Eye (tissue), 1 donor: Measurements from ENCODE around the gene SNRNP25.
A peak's percentile ranks its signal among the peaks of the same experiment; 100 is the strongest.
"Not testable (repeated sequence)": the region's sequence is repeated elsewhere in the genome, so short reads cannot be mapped to it uniquely, and the experiment has no call there.

ENCODE experiments used
- DNase-seq: peaks from one replicate; pipeline ENCODE4 v3.0.0-alpha.2; 2015

The SNRNP25 gene

GRCh38 chr16:53346-54236 lies at the start of gene SNRNP25, which contains the start of gene POLR3K:
Gene SNRNP25, plus strand, starts transcription at chr16:53828. Its CDS starts 189 bp downstream, at chr16:54017.
Gene POLR3K, minus strand, starts transcription at chr16:53608. Its CDS starts 22 bp downstream, at chr16:53586.
- peak; percentile 98 for DNase-seq

DNA sequence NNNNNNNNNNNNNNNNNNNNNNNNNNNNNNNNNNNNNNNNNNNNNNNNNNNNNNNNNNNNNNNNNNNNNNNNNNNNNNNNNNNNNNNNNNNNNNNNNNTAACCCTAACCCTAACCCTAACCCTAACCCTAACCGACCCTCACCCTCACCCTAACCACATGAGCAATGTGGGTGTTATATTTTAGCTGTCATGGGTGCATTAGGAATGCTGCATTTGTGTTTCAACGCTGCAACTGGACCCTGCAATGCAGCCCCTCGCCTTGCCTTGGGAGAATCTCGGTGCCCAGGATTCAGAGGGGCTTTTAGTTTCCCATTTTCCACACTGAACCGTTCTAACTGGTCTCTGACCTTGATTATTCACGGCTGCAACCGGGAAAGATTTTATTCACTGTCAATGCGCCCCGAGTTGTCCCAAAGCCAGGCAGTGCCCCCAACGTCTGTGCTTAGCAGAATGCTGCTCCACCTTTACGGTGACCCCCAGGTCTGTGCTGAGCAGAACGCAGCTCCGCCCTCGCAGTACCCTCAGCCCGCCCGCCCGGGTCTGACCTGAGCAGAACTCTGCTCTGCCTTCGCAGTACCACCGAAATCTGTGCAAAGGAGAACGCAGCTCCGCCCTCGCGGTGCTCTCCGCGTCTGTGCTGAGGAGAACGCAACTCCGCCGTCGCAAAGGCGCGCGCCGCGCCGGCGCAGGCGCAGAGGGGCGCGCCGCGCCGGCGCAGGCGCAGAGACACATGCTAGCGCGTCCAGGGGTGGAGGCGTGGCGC lies 43.5 kb upstream of the SNRNP25 start:
- peak; percentile 32 for DNase-seq

DNA sequence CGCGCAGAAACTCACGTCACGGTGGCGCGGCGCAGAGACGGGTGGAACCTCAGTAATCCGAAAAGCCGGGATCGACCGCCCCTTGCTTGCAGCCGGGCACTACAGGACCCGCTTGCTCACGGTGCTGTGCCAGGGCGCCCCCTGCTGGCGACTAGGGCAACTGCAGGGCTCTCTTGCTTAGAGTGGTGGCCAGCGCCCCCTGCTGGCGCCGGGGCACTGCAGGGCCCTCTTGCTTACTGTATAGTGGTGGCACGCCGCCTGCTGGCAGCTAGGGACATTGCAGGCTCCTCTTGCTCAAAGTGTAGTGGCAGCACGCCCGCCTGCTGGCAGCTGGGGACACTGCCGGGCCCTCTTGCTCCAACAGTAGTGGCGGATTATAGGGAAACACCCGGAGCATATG lies 42.9 kb upstream of the SNRNP25 start:
- not testable (repeated sequence) for DNase-seq

DNA sequence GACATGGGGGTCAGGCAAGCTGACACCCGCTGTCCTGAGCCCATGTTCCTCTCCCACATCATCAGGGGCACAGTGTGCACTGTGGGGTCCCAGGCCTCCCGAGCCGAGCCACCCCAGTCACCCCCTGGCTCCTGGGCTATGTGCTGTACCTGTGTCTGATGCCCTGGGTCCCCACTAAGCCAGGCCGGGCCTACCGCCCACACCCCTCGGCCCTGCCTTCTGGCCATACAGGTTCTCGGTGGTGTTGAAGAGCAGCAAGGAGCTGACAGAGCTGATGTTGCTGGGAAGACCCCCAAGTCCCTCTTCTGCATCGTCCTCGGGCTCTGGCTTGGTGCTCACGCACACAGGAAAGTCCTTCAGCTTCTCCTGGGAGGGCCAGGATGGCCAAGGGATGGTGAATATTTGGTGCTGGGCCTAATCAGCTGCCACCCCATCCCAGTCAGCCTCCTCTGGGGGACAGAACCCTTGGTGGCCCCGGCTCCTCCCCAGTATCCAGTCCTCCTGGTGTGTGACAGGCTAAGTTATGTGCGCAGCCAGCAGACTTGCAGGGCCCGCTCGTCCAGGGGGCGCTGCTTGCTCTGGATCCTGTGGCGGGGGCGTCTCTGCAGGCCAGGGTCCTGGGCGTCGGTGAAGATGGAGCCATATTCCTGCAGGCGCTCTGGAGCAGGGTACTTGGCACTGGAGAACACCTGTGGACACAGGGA lies 36.4 kb upstream of the SNRNP25 start:
- not testable (repeated sequence) for DNase-seq

GRCh38 chr16:20886-21285 lies 32.7 kb upstream of the SNRNP25 start:
- DNase-seq, result not testable (repeated sequence)

- not testable (repeated sequence) for DNase-seq
Measured at GRCh38 chr16:24151-24550, 29.5 kb upstream of the SNRNP25 start.

DNA sequence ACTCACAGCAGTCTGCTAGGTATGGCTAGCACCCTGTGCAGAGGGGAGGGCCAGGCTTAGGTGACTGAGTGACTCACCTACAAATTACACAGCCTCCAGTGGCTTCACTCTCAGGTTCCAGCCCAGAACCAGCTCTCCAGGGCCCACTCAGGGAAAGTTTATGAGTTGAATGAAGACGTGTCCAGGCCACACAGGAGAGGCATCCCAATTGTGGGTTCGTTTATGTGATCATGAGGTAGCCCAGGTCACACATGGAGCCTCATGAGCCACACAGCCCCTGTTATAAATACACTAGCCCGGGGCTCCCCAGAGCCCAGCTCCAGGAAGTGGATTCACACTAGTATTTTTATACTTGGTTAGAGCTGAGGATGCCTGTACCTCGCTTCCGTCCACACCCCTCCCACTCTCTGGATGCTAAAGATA lies 27.7 kb upstream of the SNRNP25 start:
- not testable (repeated sequence) for DNase-seq

- not testable (repeated sequence) for DNase-seq
Measured at GRCh38 chr16:30627-31026, 23.0 kb upstream of the SNRNP25 start.

DNA sequence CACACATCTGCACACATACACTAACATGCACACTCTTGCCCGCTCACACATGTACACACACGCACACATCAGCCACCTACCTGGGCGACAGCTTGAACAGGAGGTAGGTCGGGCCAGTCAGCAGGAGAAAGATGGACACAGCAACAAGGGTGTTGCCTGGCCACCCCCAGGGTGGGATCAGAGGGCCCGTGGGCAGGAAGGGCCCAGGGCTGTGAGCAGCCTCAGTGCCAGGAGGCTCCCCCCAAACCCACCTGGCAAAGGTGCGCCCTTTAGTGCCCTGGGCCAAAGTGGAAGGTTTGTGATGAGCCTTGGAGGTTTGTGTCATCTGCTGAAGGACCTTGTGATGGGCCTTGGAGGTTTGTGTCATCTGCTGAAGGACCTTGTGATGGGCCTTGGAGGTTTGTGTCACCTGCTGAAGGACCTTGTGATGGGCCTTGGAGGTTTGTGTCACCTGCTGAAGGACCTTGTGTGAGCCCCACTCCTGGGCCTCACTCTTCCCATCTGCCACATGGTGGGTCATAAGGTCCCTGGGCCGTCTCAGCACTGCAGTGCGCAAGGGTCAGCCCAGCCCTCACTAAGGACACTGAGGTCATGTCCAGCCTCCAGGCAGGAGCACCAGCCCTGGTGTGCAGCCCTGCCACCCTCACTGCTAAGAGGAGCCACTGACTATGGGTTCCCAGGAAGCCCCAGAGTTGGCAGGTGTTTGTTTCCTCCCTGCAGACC lies 20.3 kb upstream of the SNRNP25 start:
- DNase-seq, result not testable (repeated sequence)

GRCh38 chr16:33877-34647 lies 19.6 kb upstream of the SNRNP25 start:
- peak; percentile 32 for DNase-seq

DNA sequence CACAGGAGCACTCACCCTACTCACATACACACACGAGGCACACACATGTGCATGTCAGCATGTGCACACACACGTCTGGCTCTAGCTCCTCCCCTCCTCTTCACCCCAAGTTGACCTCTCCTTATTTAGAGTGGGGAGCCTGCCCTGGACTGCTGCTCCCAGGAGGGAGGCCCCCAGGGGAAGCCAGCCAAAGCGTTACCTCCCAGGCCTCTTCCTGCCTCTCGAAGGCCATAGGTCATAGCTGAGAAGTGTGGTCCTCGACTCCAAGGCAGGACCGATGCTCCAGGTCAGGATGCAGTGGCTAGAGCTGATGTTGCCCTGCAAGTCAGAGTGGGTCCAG lies 19.0 kb upstream of the SNRNP25 start:
- peak; percentile 22 for DNase-seq

GRCh38 chr16:35011-35677 lies 18.5 kb upstream of the SNRNP25 start:
- no peak for DNase-seq

GRCh38 chr16:35678-36305 lies 17.8 kb upstream of the SNRNP25 start:
- DNase-seq, result no peak

GRCh38 chr16:36336-36984 lies 17.2 kb upstream of the SNRNP25 start:
- DNase-seq, result no peak

DNA sequence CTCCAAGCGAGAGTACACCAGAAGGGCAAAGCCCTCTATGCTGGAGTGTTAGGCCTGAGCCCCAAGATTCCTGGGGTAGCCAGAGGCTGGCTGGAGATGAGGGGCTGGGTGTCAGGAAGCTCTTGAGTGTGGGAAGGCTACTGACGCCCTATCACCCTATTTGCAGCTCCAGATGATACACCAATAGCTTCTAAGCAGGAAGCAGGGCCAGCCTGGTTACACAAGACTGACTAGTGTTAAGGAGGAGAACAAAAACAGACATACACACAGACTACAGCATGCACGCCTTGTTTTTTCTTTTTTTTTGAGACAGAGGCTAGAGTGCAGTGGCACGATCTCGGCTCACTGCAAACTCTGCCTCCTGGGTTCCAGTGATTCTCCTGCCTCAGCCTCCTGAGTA lies 16.1 kb upstream of the SNRNP25 start:
- no peak for DNase-seq

GRCh38 chr16:38206-38605 lies 15.4 kb upstream of the SNRNP25 start:
- DNase-seq, result not testable (repeated sequence)

DNA sequence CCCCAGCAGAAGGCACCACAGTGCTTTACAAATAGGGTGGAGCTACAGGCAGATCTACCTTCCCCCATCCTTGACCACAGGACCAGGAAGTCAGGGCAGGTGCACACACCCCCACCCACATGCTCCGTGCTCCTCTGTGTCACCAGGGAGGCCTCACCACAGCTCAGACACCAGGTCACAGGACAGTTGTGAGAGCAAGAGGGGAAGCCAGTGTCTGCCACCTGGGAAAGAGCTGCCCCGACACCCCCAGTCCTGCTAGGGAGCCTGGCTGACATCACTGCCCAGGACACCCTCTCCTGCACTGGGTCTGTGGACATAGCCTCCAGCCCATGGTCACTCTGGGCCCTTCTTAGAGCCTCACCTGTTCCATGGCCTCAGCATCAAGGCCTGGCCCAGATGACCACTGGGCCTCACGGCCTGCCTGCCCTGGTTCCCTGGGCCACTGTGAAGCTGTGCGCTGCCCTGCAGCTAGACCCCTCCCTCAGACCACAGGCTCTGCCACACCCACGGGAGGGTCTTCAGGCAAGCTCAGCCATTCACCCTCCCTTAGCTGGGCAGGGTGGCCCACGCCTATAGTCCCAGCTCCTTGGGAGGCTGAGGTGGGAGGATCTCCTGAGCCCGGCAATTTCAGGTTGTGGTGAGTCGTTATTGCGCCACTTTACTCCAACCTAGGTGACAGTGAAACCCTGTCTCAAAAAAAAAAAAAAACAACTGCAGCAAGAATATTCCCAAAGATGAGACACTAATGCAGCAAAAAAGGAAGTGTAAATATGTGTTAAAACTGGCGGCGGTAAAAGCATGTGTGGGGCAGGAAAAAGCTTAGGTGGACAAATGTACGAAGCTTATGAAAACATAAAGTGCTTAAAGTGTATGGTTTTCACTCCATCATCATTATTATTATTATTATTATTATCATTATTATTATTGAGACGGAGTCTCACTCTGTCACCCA lies 14.4 kb upstream of the SNRNP25 start:
- no peak for DNase-seq

GRCh38 chr16:41439-42068 lies 12.1 kb upstream of the SNRNP25 start:
- no peak for DNase-seq
